Measurements from ENCODE around the gene GSK3A. TPM values are rescaled to one million over a fixed set of nuclear protein-coding genes. Genes with fewer than 3 reads are reported as not detected.

The GSK3A gene
- total and polyA plus RNA-seq, 2 of the 8 experiments (the other 6 are each of a cell fraction or from before 2014, with no cell fraction given) = 55.3 to 84.0 TPM

DNA sequence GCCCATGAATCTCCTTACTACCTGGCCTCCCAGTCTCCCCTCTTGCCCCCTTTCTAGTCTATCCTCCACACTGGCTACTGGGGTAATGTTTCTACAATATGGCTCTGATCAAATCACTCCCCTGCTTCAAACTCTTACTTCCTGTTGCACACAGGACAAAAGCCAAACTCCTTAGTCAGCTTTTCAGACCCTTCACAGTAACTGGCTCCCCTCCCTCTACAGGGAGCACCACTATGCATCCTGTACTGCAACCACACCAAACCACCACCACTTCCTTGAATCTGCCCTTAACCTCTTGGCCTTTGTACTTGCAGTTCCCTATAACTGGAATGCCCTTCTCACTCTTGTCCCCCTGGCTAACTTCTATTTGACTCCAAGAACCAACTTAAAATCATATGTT lies 57.1 kb downstream of the GSK3A start (continued):
- TF ChIP-seq SAP30 (IDR thresholded peaks at IDR 0.05; ENCODE audit: insufficient read depth, insufficient replicate concordance, low read length) (no peak), JUN (IDR thresholded peaks at IDR 0.05; ENCODE audit: low read depth, low read length) (no peak), SUZ12 (IDR thresholded peaks at IDR 0.05; ENCODE audit: low read length) (no peak), POLR2AphosphoS5 (IDR thresholded peaks at IDR 0.05; ENCODE audit: low read depth, low read length) (no peak), CHD1 (IDR thresholded peaks at IDR 0.05; ENCODE audit: low read depth, low read length) (no peak)
- TF ChIP-seq, protein P1, sequence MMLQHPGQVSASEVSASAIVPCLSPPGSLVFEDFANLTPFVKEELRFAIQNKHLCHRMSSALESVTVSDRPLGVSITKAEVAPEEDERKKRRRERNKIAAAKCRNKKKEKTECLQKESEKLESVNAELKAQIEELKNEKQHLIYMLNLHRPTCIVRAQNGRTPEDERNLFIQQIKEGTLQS (IDR thresholded peaks at IDR 0.05; ENCODE audit: insufficient read depth, low read depth, low read length) = no peak
- TF ChIP-seq, protein P2, sequence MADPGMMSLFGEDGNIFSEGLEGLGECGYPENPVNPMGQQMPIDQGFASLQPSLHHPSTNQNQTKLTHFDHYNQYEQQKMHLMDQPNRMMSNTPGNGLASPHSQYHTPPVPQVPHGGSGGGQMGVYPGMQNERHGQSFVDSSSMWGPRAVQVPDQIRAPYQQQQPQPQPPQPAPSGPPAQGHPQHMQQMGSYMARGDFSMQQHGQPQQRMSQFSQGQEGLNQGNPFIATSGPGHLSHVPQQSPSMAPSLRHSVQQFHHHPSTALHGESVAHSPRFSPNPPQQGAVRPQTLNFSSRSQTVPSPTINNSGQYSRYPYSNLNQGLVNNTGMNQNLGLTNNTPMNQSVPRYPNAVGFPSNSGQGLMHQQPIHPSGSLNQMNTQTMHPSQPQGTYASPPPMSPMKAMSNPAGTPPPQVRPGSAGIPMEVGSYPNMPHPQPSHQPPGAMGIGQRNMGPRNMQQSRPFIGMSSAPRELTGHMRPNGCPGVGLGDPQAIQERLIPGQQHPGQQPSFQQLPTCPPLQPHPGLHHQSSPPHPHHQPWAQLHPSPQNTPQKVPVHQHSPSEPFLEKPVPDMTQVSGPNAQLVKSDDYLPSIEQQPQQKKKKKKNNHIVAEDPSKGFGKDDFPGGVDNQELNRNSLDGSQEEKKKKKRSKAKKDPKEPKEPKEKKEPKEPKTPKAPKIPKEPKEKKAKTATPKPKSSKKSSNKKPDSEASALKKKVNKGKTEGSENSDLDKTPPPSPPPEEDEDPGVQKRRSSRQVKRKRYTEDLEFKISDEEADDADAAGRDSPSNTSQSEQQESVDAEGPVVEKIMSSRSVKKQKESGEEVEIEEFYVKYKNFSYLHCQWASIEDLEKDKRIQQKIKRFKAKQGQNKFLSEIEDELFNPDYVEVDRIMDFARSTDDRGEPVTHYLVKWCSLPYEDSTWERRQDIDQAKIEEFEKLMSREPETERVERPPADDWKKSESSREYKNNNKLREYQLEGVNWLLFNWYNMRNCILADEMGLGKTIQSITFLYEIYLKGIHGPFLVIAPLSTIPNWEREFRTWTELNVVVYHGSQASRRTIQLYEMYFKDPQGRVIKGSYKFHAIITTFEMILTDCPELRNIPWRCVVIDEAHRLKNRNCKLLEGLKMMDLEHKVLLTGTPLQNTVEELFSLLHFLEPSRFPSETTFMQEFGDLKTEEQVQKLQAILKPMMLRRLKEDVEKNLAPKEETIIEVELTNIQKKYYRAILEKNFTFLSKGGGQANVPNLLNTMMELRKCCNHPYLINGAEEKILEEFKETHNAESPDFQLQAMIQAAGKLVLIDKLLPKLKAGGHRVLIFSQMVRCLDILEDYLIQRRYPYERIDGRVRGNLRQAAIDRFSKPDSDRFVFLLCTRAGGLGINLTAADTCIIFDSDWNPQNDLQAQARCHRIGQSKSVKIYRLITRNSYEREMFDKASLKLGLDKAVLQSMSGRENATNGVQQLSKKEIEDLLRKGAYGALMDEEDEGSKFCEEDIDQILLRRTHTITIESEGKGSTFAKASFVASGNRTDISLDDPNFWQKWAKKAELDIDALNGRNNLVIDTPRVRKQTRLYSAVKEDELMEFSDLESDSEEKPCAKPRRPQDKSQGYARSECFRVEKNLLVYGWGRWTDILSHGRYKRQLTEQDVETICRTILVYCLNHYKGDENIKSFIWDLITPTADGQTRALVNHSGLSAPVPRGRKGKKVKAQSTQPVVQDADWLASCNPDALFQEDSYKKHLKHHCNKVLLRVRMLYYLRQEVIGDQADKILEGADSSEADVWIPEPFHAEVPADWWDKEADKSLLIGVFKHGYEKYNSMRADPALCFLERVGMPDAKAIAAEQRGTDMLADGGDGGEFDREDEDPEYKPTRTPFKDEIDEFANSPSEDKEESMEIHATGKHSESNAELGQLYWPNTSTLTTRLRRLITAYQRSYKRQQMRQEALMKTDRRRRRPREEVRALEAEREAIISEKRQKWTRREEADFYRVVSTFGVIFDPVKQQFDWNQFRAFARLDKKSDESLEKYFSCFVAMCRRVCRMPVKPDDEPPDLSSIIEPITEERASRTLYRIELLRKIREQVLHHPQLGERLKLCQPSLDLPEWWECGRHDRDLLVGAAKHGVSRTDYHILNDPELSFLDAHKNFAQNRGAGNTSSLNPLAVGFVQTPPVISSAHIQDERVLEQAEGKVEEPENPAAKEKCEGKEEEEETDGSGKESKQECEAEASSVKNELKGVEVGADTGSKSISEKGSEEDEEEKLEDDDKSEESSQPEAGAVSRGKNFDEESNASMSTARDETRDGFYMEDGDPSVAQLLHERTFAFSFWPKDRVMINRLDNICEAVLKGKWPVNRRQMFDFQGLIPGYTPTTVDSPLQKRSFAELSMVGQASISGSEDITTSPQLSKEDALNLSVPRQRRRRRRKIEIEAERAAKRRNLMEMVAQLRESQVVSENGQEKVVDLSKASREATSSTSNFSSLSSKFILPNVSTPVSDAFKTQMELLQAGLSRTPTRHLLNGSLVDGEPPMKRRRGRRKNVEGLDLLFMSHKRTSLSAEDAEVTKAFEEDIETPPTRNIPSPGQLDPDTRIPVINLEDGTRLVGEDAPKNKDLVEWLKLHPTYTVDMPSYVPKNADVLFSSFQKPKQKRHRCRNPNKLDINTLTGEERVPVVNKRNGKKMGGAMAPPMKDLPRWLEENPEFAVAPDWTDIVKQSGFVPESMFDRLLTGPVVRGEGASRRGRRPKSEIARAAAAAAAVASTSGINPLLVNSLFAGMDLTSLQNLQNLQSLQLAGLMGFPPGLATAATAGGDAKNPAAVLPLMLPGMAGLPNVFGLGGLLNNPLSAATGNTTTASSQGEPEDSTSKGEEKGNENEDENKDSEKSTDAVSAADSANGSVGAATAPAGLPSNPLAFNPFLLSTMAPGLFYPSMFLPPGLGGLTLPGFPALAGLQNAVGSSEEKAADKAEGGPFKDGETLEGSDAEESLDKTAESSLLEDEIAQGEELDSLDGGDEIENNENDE (IDR thresholded peaks at IDR 0.05; ENCODE audit: insufficient replicate concordance, low read length) = no peak
